Embryonic facial prominence (tissue), 1 donor: ENCODE data around the gene CROCC.
A peak's percentile ranks its signal among the peaks of the same experiment; 100 is the strongest.
"Not testable (repeated sequence)": the region's sequence is repeated elsewhere in the genome, so short reads cannot be mapped to it uniquely, and the experiment has no call there.

Experiments used
- DNase-seq: peaks from one replicate; pipeline ENCODE4 v3.0.0-alpha.2; 2016; ENCODE audit errors: extremely low spot score

The CROCC gene

DNA sequence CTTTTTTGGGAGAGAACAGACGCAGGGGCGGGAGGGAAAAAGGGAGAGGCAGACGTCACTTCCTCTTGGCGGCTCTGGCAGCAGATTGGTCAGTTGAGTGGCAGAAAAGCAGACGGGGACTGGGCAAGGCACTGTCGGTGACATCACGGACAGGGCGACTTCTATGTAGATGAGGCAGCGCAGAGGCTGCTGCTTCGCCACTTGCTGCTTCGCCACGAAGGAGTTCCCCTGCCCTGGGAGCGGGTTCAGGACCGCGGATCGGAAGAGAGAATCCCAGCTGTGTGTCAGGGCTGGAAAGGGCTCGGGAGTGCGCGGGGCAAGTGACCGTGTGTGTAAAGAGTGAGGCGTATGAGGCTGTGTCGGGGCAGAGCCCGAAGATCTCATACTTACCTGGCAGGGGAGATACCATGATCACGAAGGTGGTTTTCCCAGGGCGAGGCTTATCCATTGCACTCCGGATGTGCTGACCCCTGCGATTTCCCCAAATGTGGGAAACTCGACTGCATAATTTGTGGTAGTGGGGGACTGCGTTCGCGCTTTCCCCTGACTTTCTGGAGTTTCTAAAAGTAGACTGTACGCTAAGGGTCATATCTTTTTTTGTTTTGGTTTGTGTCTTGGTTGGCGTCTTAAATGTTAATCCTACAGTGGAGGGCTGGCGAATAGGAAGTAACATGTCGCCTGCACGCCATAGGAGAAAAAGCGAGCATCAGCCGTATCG, 26.0 kb upstream of the CROCC start, which contains the start of gene RNU1-2:
RNU1-2 (plus strand) TSS at position 383 of the 718 bp plus-strand sequence.
- peak; percentile 98 for DNase-seq

DNA sequence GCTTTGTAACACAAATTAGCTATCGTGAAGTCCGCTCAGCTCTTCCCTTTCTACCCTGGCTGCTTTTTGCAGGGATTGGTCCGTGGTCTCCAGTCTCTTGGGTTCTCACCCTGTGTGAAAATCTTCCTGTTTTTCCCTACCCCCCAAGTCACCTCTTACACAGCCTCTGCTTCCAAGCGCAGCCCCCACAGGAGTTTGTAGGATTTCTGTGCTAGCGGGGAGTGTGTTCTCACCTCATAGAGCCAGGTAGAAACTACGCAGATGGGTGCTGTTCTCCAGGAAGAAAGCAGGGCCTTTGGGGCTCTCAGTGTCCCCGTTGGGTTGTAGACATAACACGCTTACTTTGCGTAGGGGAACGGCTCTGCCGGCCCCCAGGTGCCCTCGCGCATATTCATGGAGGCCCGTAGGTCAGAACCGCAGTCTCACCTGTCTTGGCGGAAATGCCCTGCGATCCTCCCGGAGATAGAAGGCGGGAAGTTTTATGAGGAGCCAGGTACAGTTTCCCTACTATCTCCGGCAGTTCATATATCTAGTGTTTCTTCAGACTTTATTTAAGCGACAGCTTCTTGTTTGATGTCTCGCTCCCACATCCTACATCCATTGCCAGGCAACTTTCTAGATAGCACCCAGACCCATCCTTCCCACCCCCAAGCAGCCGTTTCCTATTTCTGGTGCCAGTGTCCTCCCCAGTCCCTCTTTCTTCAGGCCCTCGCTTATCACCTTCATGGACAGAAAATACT, 25.2 kb upstream of the CROCC start:
- not testable (repeated sequence) for DNase-seq

DNA sequence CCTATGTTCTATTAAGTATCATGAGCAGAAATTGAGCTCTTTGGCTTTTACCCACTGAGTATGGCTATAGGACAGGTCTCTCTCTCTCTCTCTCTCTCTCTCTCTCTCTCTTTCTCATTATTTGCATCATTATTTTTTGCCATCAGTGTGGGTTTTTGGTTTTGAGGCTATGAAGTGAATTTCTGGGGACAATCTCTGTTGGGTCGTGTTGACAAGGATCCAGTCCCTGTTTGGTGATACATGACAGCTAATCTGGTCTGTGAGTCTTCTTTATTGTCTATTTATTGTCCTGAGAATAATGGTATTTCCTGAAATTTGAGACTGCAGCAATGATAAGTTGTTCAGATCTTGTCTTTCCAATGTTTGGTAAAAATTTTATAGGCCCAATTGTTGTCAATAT, 24.1 kb upstream of the CROCC start:
- DNase-seq: not testable (repeated sequence)

GRCh38 chr1:16898298-16898697, 23.4 kb upstream of the CROCC start:
- not testable (repeated sequence) for DNase-seq

GRCh38 chr1:16899020-16899419, 22.7 kb upstream of the CROCC start:
- DNase-seq: not testable (repeated sequence)

- no peak for DNase-seq
These were observed 21.0 kb upstream of the CROCC start for GRCh38 chr1:16900751-16901150.

- DNase-seq: not testable (repeated sequence)
These were observed 20.4 kb upstream of the CROCC start for GRCh38 chr1:16901371-16901770.

GRCh38 chr1:16903054-16903453, 18.7 kb upstream of the CROCC start:
- DNase-seq: no peak

DNA sequence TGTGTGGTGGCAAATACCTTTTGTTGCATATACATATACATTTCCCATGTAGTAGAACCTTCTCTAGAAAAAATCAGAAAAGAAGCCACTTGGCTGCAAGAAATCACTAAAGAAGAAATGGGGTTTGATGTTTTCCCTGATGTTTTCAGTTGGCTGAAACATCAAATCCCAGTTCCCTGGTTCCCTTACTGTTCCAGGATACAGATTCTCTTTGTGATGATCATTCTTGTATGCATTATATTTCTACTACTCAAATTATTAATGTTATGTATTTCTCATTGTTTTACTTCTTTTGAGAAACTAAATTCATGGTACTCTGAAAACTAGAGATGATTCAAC, 18.3 kb upstream of the CROCC start:
- no peak for DNase-seq

DNA sequence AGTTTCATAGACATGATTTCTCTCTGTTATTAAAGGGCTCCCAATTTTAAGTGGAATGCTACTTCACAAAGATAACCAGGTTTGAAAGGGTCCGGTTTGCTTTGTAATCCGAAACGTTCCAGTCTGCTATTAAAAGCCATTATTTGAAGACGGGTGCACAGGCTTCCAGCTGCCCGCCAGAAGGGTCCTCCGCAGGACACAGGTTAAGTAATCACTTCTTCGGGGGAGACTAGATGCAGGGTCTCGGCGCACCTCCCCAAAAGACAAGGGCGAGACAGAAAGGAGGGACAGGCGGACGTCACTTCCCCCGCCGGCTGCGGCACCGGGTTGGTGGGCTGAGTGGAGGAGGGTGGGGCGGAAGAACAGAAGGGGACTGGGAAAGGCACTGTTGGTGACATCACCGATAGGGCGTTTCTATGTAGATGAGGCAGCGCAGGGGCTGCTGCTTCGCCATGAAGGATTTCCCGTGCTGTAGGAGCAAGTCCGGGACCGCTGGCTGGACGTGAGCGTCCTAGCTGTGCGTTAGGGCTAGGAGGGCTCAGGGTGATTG, 17.1 kb upstream of the CROCC start:
- peak; percentile 100 for DNase-seq

- DNase-seq: peak; percentile 97
These were observed 16.4 kb upstream of the CROCC start for GRCh38 chr1:16905110-16905867.

- DNase-seq: no peak
These were observed 15.6 kb upstream of the CROCC start for GRCh38 chr1:16905868-16906702.

GRCh38 chr1:16906873-16907272, 14.9 kb upstream of the CROCC start:
- DNase-seq: no peak

DNA sequence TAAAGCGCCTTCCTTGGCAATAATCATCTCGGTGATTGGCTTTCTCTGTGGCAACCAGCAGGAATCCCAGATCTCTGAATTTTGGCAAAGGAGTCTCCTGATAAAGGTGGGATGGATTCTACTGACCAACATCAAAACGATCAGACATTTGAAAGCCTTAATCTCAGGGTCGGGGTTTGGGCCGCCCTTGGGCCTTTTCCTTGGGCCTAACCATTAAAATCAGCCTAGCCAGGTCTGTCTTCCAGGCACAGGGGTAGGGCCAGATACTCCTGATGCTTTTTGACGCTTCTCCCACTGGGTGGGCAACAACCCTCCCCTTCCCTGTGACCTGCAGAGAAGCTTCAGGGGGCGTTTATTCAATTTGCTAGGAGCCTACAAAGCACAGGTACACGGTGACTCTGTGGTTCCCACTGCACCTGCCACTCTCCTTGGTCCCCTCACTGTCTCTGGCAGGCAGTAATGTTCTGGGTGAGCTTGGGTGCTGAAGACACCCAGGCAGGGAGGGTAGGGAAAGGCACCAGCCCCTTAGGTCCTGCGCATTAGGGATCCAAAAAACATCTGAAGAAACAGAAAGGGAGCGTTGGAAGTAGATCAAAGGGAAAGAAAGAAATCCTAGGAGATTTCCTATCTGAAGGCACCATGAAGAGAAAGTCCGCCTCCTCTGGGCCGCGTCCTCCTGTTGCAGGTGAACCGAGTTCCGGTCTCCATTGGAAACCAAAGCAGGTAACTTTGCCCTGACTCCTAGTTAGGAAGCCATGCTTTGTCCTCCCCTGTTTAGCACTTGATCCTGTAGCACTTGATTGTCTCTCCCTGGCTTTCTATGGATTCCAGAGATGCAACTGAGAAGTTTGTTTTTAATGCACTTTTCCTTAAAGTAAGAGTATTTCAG, 13.6 kb upstream of the CROCC start:
- no peak for DNase-seq

DNA sequence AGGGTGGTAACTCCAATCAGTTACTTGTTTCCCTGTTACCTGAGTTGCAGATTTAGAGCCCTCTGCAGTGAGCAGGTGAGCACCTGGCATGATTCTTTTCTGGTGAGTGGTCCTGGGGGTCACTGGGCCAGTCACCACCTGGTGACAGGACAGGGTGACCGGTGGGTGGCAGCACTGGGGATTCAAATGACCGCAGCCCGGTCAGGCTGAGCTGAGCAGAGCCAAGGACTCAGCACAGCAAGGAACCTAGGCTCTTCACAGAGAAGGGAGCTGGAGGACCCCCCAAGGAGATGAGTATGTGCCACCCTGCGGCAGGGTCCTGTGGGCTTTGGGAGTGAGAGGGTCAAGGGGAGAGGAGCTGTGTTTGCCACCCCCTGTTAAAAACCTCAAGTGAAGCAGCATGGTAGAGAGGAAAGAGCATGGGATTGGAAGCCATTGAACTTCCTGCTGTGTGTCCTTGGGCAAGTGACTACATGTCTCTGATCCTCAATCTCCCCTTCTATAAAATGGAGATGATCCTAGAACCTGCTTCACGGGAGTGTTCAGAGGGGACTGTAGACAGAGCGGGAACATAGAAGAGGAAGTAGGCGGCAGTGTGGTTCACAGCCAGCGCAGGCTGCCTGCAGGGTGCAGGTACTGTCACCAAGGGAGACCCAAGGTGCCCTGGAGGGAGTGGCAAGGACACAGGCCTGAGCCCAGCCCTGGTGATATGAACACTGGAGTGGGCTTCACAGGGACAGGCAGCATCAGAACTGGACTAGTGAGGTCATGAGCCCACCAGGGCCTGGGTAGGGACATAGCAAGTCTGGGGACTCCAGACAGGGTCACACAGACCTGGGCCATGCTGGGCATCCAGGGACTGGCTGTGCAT, 9.6 kb upstream of the CROCC start:
- DNase-seq: not testable (repeated sequence)

DNA sequence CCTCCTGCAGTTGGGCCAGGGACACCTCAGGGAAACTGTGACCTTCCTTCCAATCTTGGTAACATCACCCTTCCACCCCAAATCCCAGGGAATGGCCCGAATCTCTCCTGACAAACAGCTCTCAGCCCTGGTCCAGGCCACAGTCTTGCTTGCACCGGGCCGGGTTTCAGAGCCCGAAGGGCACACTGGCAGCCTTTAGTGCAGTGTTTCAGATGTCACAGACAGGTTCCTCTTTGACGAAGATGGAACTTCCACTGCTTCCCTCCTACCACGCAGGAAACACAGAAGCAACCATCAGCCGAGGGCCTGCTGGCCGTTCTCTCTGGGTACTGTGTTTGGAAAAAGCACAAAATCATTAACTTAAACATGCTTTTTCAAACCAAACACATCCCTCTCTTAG, 9.0 kb upstream of the CROCC start:
- DNase-seq: not testable (repeated sequence)

DNA sequence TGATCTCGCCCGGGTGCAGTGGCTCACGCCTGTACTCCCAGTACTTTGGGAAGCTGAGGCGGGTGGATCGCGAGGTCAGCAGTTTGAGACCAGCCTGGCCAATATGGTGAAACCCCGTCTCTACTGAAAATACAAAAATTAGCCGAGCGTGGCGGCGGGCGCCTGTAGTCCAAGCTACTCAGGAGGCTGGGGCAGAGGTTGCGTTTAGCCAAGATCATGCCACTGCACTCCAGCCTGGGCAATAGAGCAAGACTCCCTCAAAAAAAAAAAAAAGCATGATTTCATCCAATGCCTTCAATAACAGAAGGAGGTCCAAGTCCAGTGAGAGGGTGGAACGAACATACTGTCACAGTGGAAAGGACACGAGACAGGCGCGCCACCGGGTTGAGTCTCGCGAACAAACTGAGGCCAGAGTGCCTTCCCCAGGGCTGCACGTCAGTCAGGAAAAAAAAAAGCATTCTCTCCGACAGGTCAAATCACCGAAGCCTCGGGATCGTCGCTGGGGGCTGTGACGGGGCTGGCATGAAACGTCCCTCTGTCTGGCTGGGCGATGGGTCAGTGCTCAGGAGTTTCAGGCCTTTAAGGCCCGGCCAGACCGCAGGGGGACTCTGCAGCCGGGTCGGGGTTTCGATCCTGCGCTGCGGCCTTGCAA, 8.4 kb upstream of the CROCC start:
- no peak for DNase-seq

DNA sequence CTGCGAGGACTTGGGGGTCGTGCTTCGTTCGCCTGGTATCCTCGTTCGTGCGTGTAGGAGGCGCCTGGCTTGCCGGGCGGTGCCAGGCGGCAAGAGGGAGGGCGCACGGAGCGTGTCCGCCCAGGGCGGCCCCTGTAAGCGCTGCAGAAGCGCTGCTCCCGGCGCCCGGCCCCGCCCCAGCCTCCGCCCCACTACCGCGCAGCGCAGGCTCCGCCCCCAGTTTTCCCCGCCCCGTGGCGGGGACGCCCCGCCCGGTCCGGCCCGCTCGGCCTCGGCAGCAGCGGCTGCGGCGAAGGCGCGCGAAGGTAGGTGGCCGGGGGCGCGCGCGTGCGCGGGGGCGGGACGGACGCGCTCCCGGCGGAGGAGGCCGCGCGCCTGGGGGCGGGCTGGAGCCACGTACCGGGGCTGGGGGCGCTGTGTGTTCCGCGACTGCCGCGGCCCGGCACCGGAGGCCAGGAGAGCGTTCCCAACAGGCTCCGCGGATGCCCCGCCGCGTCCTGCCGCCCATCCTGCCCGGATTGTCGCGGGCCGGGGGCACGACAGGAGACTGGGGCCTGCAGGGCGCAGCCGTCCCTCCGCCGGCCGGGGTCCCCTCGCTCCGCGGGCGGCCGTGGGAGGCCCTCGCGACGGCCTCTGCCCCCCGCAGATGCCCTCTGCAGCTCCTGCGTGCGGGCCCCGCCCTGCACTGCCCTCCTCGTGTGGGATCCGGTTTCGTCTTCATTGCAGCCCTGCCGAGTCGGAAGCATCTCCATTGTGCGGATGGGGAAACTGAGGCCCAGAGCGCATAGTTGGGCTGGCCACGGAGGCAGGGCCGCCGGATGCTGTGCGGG, 7.7 kb upstream of the CROCC start:
- peak; percentile 93 for DNase-seq
